Bronchial epithelial cell (primary cell): Measurements from ENCODE around the gene ZNF653. TPM values are rescaled to one million over a fixed set of nuclear protein-coding genes. Genes with fewer than 3 reads are reported as not detected.

ENCODE experiments used
- DNase-seq: peaks from one replicate; pipeline ENCODE4 v3.0.0-alpha.2; 2010; ENCODE audit warnings: low read depth
- FAIRE-seq: peaks from 2 replicates; lab custom pipeline; 2011; peaks lifted over from hg19 to GRCh38; lab: Jason Lieb, UNC
- H3K27me3 ChIP-seq: 2 replicates; pipeline ENCODE4 v1.5.1; 2011; ENCODE audit warnings: low read length; ENCODE audit not compliant: control insufficient read depth, insufficient read depth
- H3K36me3 ChIP-seq: 2 replicates; pipeline ENCODE4 v1.5.1; 2011; ENCODE audit warnings: low read length; ENCODE audit not compliant: control insufficient read depth, insufficient read depth
- H3K4me3 ChIP-seq: 2 replicates; pipeline ENCODE4 v1.5.1; 2011; ENCODE audit warnings: mild to moderate bottlenecking, low read depth, low read length, control low read depth
- CTCF ChIP-seq: IDR thresholded peaks from 2 replicates; pipeline ENCODE4 v1.5.1; 2011; ENCODE audit warnings: mild to moderate bottlenecking, moderate library complexity, low read length, control low read depth, inconsistent platforms; ENCODE audit not compliant: insufficient read depth, severe bottlenecking
- total RNA-seq: library from RNA; depleted of rRNA; stranded (reverse); fragments of >200 nt; gene quantifications from 2 replicates; pipeline ENCODE4 v1.2.1, GENCODE V29; 2014

The ZNF653 gene
- total RNA-seq, 1 donor from 2014 or later, result 5.3 TPM

- no peak for TF ChIP-seq CTCF
- FAIRE-seq (no peak), DNase-seq (no peak)
- no peaks in the 10 kb centered on the region for H3K27me3 ChIP-seq
- H3K4me3 ChIP-seq, result no peak overlapping the region
- H3K36me3 ChIP-seq, result peaks cover 11% of the 10 kb centered on the region
These were observed 53.6 kb downstream of the ZNF653 start for GRCh38 chr19:11451871-11452619.

GRCh38 chr19:11451327-11451870 is 54.2 kb downstream of the ZNF653 start:
- no peak for TF ChIP-seq CTCF
- FAIRE-seq, result no peak

GRCh38 chr19:11450570-11451326 is 54.9 kb downstream of the ZNF653 start:
- no peak for TF ChIP-seq CTCF
- no peaks in the 10 kb centered on the region for H3K27me3 ChIP-seq
- H3K36me3 ChIP-seq, result peaks cover 17% of the 10 kb centered on the region
- DNase-seq, result no peak
- no peak for FAIRE-seq
- no peak overlapping the region for H3K4me3 ChIP-seq

More at GRCh38 chr19:11451327-11451870, 54.2 kb downstream of the ZNF653 start:
- H3K36me3 ChIP-seq, result peaks cover 13% of the 10 kb centered on the region
- no peak for DNase-seq
- no peak overlapping the region for H3K4me3 ChIP-seq
- no peaks in the 10 kb centered on the region for H3K27me3 ChIP-seq

- FAIRE-seq, result no peak
These were observed 56.6 kb downstream of the ZNF653 start for GRCh38 chr19:11448923-11449554.

GRCh38 chr19:11448410-11448809 is 57.2 kb downstream of the ZNF653 start:
- DNase-seq (no peak), FAIRE-seq (no peak)
- peaks cover 26% of the 10 kb centered on the region for H3K36me3 ChIP-seq
- no peak for TF ChIP-seq CTCF
- no peaks in the 10 kb centered on the region for H3K27me3 ChIP-seq
- no peak overlapping the region for H3K4me3 ChIP-seq

More at GRCh38 chr19:11448923-11449554, 56.6 kb downstream of the ZNF653 start:
- no peak for DNase-seq
- Histone ChIP-seq H3K36me3 (peaks cover 26% of the 10 kb centered on the region), H3K4me3 (no peak overlapping the region), H3K27me3 (no peaks in the 10 kb centered on the region)
- no peak for TF ChIP-seq CTCF
